Fibroblast of the conjunctiva (primary cell): ENCODE measurements around the gene IGFALS.

Experiments
- DNase-seq: peaks from one replicate; pipeline ENCODE4 v3.0.0-alpha.2; 2010; ENCODE audit warnings: low read depth

IGFALS gene

GRCh38 chr16:1789643-1790045 lies 3.9 kb downstream of the IGFALS start:
- DNase-seq = no peak

DNA sequence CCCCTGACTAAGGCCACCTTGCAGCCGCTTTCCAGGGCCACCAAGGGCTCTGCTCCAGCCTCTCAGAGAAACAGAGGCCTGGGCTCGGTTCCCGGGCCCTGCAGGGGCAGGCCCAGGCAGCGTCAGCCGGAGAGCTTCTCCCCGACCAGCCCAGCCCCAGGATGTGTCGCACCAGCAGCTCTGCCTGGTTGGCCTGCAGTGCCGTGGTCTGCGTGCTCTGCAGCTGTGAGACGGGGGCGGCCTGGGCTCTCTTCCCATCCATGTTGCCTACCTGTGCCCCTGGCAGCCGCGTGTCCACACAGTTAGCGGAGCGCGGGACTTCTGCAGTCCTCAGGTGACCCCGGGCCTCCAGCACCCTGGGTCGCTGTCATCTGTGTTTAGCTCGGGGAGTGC lies 4.8 kb downstream of the IGFALS start:
- no peak for DNase-seq

DNA sequence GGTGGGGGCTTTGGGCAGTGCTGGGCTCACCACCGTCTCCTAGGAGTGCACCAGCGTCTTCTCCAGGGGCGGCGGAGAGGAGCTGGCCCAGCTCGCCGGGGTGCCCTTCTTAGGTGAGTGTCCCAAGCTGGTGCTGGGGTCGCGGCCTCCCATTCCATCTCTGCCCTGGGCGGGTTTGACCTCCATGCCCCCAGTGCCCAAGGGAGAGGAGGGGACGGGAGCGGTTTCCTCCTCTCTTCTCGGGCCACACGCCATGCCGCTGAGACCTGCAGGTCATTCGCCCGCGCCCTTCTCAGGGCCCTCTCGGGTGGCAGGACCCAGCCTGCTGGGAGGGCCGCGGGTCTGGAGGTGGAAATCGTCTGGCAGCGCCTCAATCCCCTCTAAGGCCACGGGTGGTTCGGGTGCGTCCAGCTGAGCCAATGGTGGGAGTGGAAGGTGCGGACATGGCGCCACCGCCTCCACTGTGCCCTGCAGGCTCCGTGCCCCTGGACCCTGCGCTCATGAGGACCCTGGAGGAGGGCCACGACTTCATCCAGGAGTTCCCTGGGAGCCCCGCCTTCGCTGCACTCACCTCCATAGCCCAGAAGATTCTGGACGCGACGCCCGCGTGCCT lies 5.3 kb downstream of the IGFALS start:
- DNase-seq = no peak

DNA sequence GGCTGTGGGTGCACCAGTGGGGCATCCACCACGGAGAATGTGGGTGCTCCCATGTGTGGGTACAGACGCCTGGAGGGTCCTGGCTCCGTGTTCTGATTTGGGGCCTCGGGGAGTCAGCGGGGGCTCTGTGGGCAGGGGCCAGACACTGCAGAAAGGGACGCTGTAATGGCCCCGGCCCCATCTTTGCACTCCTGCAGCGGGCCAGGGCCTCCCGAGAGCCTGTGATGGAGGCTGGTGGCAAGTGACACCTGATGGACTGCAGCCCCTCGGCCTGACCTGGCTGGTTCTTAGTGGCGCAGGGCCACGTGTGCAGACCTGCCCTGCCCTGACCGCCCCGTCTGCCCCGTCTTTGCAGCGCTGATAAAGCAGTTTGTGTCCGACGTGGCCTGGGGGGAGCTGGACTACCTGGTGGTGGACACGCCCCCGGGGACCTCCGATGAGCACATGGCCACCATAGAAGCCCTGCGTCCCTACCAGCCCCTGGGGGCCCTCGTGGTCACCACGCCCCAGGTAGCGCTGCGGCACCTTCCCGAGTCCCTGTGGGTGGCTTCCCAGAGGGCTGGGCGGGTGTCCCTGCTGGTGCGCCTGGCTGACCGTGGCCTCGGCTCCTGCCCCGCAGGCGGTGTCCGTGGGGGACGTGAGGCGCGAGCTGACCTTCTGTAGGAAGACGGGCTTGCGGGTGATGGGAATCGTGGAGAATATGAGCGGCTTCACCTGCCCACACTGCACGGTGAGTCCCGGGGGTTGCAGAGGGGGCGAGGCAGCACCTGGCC lies 6.0 kb downstream of the IGFALS start:
- DNase-seq = no peak

DNA sequence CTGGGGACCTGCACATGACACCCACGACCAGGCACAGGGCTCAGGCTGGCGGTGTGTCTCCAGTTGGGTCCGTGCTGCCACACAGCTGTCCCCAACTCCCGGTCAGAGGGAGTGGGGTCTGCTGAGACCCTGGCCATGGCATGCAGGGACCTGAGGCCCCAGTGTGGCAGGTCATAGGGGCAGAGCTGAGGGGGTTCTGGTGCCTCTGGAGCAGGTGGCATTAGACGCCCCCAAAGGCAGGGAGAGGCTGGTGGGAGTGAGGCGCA lies 6.5 kb downstream of the IGFALS start:
- no peak for DNase-seq

GRCh38 chr16:1786242-1787055 lies 7.1 kb downstream of the IGFALS start:
- no peak for DNase-seq

DNA sequence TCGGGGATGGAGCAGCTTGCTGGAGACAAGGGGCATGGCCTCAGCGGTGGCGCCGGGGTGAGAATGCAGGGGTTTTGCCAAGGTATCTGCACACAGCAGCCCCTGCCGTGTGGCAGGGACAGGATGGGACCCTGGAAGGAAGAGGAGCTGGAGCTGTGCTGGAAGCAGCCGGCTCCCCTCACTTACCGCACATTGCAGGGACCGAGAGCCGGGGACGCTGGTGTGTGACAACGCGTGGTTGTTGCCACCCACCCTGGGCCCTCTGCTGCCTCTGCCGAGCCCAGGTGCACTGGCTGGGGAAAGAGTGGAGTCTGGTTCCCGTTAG lies 7.7 kb downstream of the IGFALS start:
- DNase-seq = no peak

GRCh38 chr16:1784977-1785845 lies 8.3 kb downstream of the IGFALS start:
- no peak for DNase-seq

GRCh38 chr16:1782408-1783264 lies 10.9 kb downstream of the IGFALS start, which contains the start of the genes NUBP2 and SPSB3:
TSS of gene NUBP2 (plus strand) at chr16:1782960. CDS start at chr16:1783021, 61 bp downstream.
TSS of gene SPSB3 (minus strand) at chr16:1782571. CDS start at chr16:1781483, 1,088 bp downstream.
- peak; percentile 100 for DNase-seq

DNA sequence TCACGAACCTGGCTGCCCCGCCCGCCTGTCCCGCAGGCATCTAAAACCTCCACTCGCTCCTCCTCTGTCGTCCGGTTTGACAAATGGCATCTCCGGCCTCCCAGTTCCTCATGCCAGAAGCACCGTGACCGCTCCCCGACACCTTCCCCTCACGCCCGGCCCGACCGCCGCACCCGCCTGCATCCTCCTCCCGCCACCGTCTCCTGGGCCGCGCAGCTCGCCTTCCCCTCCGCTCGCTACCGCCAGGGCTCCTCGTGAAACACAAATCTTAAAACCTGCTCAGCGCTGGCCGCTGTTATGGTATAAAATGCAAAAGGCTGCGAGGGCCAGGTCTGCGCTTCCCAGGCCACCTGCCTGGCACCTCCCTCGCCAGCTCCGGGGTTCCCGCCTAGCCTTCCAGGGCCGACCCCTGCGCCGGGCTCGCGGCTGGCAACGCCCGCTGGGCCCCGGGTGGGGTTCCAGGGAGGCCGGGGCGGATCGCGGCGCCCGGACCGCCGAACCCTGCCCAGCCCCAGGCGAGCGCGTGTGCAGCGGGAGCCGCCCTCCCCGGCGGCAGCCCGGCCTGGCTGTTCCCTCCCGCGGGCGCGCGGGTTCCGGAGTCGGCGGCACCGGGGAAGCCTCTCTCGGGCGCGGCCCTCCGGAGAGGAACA lies 11.6 kb downstream of the IGFALS start:
- no peak for DNase-seq

- DNase-seq = no peak
These were observed 12.3 kb downstream of the IGFALS start for GRCh38 chr16:1781254-1781653.

DNA sequence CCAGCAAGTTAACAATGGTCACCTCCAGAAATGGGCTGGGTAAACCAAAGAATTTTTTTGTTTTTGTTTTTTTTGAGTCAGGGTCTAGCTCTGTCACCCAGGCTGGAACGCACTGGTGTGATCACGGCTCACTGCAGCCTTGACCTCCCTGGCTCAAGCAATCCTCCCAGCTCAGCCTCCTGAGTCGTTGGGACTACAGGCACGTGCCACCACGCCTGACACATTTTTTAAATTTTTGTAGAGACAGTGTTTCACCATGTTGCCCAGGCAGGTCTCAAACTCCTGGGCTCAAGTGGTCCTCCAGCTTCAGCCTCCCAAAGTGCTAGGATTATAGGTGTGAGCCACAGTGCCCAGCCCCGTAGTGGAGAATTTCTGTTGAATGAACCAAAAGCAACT lies 12.8 kb downstream of the IGFALS start:
- no peak for DNase-seq

GRCh38 chr16:1779741-1780676 lies 13.5 kb downstream of the IGFALS start:
- DNase-seq = no peak

DNA sequence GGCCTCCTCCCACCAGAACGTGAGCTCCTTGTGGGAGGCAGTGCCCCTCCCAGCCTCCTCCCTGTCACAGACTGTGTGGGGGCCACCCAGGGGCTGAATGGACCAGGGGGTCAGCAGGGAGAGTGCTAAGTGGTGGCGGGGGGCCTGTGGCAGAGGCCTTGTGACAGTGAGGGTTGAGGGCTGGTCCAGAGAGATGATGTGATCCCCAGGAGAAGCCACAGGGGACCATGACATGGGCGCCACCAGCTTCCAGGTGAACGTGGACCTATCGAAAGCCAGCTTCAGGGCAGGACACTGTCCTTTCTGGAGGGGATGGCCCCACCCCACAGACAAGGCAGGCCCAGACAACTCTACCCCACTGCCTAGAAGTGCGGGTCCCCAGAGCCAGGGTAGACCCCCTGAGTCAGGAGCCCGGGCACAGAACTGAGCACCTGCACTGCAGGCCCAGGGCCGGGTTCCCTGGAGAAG lies 14.2 kb downstream of the IGFALS start:
- no peak for DNase-seq

GRCh38 chr16:1778200-1779179 lies 15.0 kb downstream of the IGFALS start:
- no peak for DNase-seq

DNA sequence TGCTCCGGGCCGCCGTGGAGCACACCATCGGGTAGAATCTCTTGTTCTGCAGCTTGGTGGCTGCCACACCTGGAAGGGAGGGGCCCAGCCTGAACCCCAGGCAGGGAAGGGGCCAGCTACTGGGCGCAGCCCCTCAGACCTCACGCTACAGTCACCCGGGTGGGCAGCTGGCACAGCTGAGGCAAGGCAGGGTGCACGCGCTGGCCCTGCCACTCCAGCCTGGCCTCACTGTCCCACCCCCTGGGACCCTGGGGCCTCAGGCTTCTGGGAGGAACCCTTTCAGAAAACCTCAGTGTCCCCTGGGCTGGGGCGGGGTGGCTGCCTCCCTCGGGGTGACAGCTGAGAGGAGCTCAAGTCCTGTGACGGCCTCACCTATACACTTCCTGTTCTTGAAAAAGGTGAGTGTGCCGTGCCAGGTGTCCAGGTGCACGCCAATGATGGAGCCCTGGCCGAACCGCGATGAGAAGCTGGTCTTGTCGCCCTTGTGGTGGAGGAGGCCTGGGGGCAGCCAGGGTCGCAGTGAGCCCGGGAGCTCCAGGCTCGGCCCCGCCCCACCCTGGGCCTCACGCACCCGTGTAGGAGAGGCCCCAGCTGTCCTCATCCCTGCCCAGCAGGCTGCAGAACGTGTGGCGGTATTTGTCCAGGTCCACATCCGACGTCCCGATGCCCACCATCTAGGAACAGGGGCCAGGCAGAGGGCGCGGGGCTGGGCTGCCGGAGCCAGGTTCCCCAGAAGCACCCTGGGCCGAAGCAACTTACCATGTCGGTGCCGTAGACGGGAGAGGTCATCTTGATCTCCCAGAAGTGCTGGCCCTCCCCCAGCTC lies 15.9 kb downstream of the IGFALS start:
- no peak for DNase-seq

DNA sequence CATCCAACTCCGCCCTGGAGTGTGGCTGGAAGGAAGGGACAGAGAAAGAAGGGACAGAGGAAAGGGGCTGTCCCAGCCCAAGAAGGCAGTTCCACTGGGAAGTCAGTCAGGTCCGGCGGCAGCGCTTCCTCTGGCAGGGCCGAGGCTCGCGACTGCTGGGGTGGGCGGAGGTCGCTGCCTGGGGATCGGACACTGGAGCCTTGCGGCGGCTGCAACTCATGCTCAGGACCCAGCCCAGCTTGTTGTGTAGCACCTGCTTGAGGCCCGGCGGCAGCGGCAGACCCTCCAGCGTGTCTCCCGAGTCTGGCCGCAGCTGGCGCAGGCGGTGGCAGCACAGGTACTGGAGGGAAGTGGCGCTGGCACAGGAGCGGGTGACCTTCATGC lies 16.5 kb downstream of the IGFALS start:
- no peak for DNase-seq

GRCh38 chr16:1776672-1776955 lies 16.9 kb downstream of the IGFALS start:
- no peak for DNase-seq
